Endothelial cell of umbilical vein (primary cell): ENCODE results near the gene PKN3. TPM values are rescaled to one million over a fixed set of nuclear protein-coding genes. Genes with fewer than 3 reads are reported as not detected.

Experiments used
- BruUV-seq: library from RNA; stranded (reverse); fragments of 400-500 nt; replicated peaks from 2 replicates; lab custom pipeline; 2021; lab: Mats Ljungman, UMichigan
- CTCF ChIA-PET: fragments of 300-600, 350-600 bp; sonication (Branson Sonifier 250); formaldehyde crosslinking; loops from one replicate; lab custom pipeline; 2021; ENCODE audit warnings: antibody characterized with exemption, inconsistent platforms; lab: Charles Lee
- POLR2A ChIA-PET: fragments of 300-600, 350-600 bp; sonication (Branson Sonifier 250); formaldehyde crosslinking; loops from one replicate; lab custom pipeline; 2021; ENCODE audit warnings: antibody characterized with exemption, inconsistent platforms; lab: Charles Lee
- DNase-seq: peaks from one replicate; pipeline ENCODE4 v3.0.0-alpha.2; 2011; ENCODE audit warnings: low read depth, low spot score
- FAIRE-seq: peaks from 2 replicates; lab custom pipeline; 2011; peaks lifted over from hg19 to GRCh38; lab: Jason Lieb, UNC
- H2AFZ ChIP-seq: 2 replicates; pipeline ENCODE4 v1.6.0; 2012; ENCODE audit warnings: low read depth, low read length, control low read depth, inconsistent platforms
- H3K27ac ChIP-seq: 2 replicates; pipeline ENCODE4 v1.5.1; 2011; ENCODE audit warnings: low read depth, mild to moderate bottlenecking, control low read depth, low read length, moderate library complexity; ENCODE audit not compliant: insufficient read depth
- H3K27me3 ChIP-seq, 2 experiments: 2 replicates each; pipeline versions ENCODE4 v1.6.0 to v1.6.1; 2011; ENCODE audit warnings: low read length in 2 of 2, mixed read lengths in 1 of 2; ENCODE audit not compliant: control insufficient read depth in 2 of 2, insufficient read depth in 2 of 2
- H3K36me3 ChIP-seq, 2 experiments: 2 replicates in 1 of 2; 3 replicates in 1 of 2; pipeline ENCODE4 v1.5.1; 2011; ENCODE audit warnings: low read length in 2 of 2, mild to moderate bottlenecking in 1 of 2, moderate library complexity in 1 of 2; ENCODE audit not compliant: control insufficient read depth in 2 of 2, insufficient read depth in 2 of 2; ENCODE audit errors: extremely low read depth in 1 of 2
- H3K4me1 ChIP-seq: 3 replicates; pipeline ENCODE4 v1.5.1; 2011; ENCODE audit warnings: mild to moderate bottlenecking, low read length; ENCODE audit not compliant: control insufficient read depth, insufficient read depth; ENCODE audit errors: extremely low read depth
- H3K4me2 ChIP-seq: 2 replicates; pipeline ENCODE4 v1.6.1; 2011; ENCODE audit warnings: low read length, control low read depth, mixed read lengths; ENCODE audit not compliant: insufficient read depth
- H3K4me3 ChIP-seq, 3 experiments: fragments of 200-600 bp in 1 of 3; sonication (generic), shearing (Covaris generic) in 1 of 3; replicated peaks in 1 of 3; 2 replicates each; pipeline ENCODE4 v1.5.1; 2011 to 2016; ENCODE audit warnings: control low read depth in 3 of 3, low read length in 3 of 3, mild to moderate bottlenecking in 2 of 3, inconsistent platforms in 1 of 3, low read depth in 1 of 3, moderate library complexity in 1 of 3; ENCODE audit not compliant: insufficient read depth in 1 of 3
- H3K79me2 ChIP-seq: 2 replicates; pipeline ENCODE4 v1.6.0; 2012; ENCODE audit warnings: low read length, inconsistent platforms; ENCODE audit not compliant: control insufficient read depth, insufficient read depth
- H3K9ac ChIP-seq: replicated peaks from 2 replicates; pipeline ENCODE3; 2011; ENCODE audit warnings: low read length, control low read depth; ENCODE audit not compliant: insufficient read depth; ENCODE audit errors: extremely low read depth
- H3K9me1 ChIP-seq: replicated peaks from 3 replicates; pipeline ENCODE4 v1.6.0; 2011; ENCODE audit warnings: mild to moderate bottlenecking, low read length; ENCODE audit not compliant: control insufficient read depth, insufficient read depth; ENCODE audit errors: extremely low read depth
- H3K9me3 ChIP-seq: replicated peaks from 2 replicates; pipeline ENCODE4 v1.5.1; 2012; ENCODE audit warnings: low read length, inconsistent platforms; ENCODE audit not compliant: control insufficient read depth, insufficient read depth
- H4K20me1 ChIP-seq: replicated peaks from 2 replicates; pipeline ENCODE3; 2011; ENCODE audit warnings: mild to moderate bottlenecking, low read length; ENCODE audit not compliant: control insufficient read depth, insufficient read depth; ENCODE audit errors: extremely low read depth
- CTCF ChIP-seq, 2 donors: IDR thresholded peaks; 1 replicate in 1 of 2; 2 replicates in 1 of 2; pipeline ENCODE4 v1.5.1; 2011; ENCODE audit warnings: low read length in 2 of 2, mild to moderate bottlenecking in 2 of 2, moderate library complexity in 2 of 2, control low read depth in 1 of 2, inconsistent platforms in 1 of 2, low read depth in 1 of 2; ENCODE audit not compliant: insufficient read depth in 1 of 2; ENCODE audit errors: extremely low read depth in 1 of 2
- EZH2 ChIP-seq: IDR thresholded peaks from 2 replicates; pipeline ENCODE4 v1.6.1; 2012; ENCODE audit warnings: borderline replicate concordance, low read depth, mild to moderate bottlenecking, moderate library complexity, low read length, inconsistent platforms; ENCODE audit not compliant: severe bottlenecking
- FOS ChIP-seq: IDR thresholded peaks from 2 replicates; pipeline ENCODE4 v1.6.1; 2011; ENCODE audit warnings: mild to moderate bottlenecking, low read length, moderate library complexity, borderline replicate concordance; ENCODE audit not compliant: insufficient read depth
- GATA2 ChIP-seq: IDR thresholded peaks from 2 replicates; pipeline ENCODE4 v1.7.0; 2011; ENCODE audit warnings: low read depth, mild to moderate bottlenecking, moderate library complexity, mixed read lengths, low read length; ENCODE audit not compliant: insufficient read length, insufficient read depth
- JUN ChIP-seq: IDR thresholded peaks from 2 replicates; pipeline ENCODE4 v1.6.1; 2011; ENCODE audit warnings: borderline replicate concordance, low read depth; ENCODE audit not compliant: insufficient read length, insufficient read depth
- MAX ChIP-seq: IDR thresholded peaks from 2 replicates; pipeline ENCODE4 v1.6.1; 2011; ENCODE audit not compliant: insufficient read depth, insufficient read length
- MYC ChIP-seq: IDR thresholded peaks from one replicate; pipeline ENCODE4 v1.6.1; 2011; ENCODE audit warnings: mild to moderate bottlenecking, low read depth, low read length
- POLR2A ChIP-seq: IDR thresholded peaks from 2 replicates; pipeline ENCODE4 v1.6.1; 2012; ENCODE audit warnings: low read depth, mild to moderate bottlenecking, control low read depth, low read length
- POLR2AphosphoS5 ChIP-seq: IDR thresholded peaks from 2 replicates; pipeline ENCODE4 v1.6.1; 2012; ENCODE audit warnings: low read depth, mild to moderate bottlenecking, control low read depth, low read length, moderate library complexity; ENCODE audit not compliant: insufficient read depth
- dilution Hi-C: fragments of 300-500 bp; cut with MboI; formaldehyde crosslinking; loops from one replicate; pipeline ENCODE4 v1.15.0; 2019; ENCODE audit warnings: low sequenced_read_pairs; ENCODE audit not compliant: extremely low pct_ligation_motif_present
- intact Hi-C: fragments of 100-400 bp; cut with micrococcal nuclease; formaldehyde crosslinking; loops from one replicate; pipeline ENCODE4 v1.10.0; 2022
- polyA plus RNA-seq, 4 experiments: library from polyadenylated mRNA; depleted of rRNA in 3 of 4; stranded (reverse) in 3 of 4; unstranded in 1 of 4; fragments of >200 nt; gene quantifications; 2 replicates each; pipeline versions ENCODE4 v1.2.1 to v1.2.3, GENCODE V29; 2011 to 2012; ENCODE audit warnings: missing spikeins in 1 of 4
- total RNA-seq: library from RNA; stranded (reverse); gene quantifications from 2 replicates; pipeline ENCODE4 v1.2.3, GENCODE V29; 2021

The PKN3 gene
- total and polyA plus RNA-seq, 2 donors (not counting 3 experiments of a cell fraction or from before 2014, with no cell fraction given) = 29.5 to 40.4 TPM

- ChIA-PET POLR2A (no interaction called here), CTCF (no interaction called here)
- Histone ChIP-seq H3K4me3 (no peak overlapping the region), H3K9ac (no peak overlapping the region), H3K4me1 (no peaks in the 10 kb centered on the region), H3K4me2 (no peak overlapping the region), H3K36me3 (peaks cover 2 to 24% of the 10 kb centered on the region in 2 experiments), H3K9me3 (no peaks in the 10 kb centered on the region), H2AFZ (no peak overlapping the region), H3K79me2 (no peaks in the 10 kb centered on the region), H3K9me1 (no peaks in the 10 kb centered on the region), H3K27ac (no peak overlapping the region), H4K20me1 (no peaks in the 10 kb centered on the region), H3K27me3 (no peaks in the 10 kb centered on the region)
- FAIRE-seq = no peak
- BruUV-seq = no TSS peak
- TF ChIP-seq POLR2A (no peak), FOS (no peak), JUN (no peak), MAX (no peak), GATA2 (no peak), EZH2 (no peak), CTCF (IDR thresholded peaks at IDR 0.05; ENCODE audit: extremely low read depth in 1 of 2, insufficient read depth in 1 of 2, low read depth in 1 of 2, low read length in 2 of 2) (no peak), MYC (no peak), POLR2AphosphoS5 (no peak)
- DNase-seq = no peak
- intact Hi-C loops = no loop called here
- dilution Hi-C loops = no loop called here
Observed at GRCh38 chr9:128718047-128718446, 15.7 kb downstream of the PKN3 start.
